ENCODE results near the gene TRIM17.

TRIM17 gene, protein sequence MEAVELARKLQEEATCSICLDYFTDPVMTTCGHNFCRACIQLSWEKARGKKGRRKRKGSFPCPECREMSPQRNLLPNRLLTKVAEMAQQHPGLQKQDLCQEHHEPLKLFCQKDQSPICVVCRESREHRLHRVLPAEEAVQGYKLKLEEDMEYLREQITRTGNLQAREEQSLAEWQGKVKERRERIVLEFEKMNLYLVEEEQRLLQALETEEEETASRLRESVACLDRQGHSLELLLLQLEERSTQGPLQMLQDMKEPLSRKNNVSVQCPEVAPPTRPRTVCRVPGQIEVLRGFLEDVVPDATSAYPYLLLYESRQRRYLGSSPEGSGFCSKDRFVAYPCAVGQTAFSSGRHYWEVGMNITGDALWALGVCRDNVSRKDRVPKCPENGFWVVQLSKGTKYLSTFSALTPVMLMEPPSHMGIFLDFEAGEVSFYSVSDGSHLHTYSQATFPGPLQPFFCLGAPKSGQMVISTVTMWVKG

DNA sequence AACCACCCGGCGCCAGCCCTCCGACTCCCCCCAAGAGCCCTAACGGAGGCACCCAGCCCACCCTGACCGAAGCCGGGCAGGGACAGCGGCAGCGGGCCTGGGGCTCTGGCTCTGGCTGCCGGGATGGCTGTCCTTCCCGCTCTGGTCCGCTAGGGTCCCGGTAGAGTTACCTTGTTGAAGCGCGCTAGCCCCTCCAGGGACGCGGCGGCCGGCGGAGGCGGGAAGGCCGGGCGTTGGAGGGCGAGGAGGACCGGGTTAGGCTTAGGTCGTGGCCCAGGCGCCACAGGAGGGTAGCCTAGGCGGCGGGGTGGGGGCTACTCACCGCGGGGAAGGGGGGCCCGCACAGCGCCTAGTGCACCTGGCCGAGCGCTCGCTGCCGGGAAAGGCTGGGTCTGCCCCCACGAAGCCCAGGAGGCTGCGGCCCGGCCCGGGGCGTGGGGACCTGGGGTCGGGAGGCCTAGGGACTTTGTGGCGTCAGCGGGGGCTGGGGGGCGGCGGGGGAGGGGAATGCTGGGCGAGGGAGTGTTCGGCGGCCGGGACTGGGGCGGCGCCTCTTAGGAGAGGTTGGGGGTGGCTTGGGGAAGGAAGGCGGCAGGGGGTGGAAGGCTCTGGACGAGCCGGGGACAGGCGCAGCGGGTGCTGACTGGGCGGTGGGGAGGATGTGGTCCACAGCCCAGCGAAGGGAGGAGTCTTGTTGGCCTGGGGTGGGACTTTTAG, at the start of gene TRIM17:
Gene TRIM17, minus strand, starts transcription at position 645 of the 717 bp plus-strand sequence. CDS start 1,789 bp downstream, outside the sequence.
- peak; percentile 47 for DNase-seq

DNA sequence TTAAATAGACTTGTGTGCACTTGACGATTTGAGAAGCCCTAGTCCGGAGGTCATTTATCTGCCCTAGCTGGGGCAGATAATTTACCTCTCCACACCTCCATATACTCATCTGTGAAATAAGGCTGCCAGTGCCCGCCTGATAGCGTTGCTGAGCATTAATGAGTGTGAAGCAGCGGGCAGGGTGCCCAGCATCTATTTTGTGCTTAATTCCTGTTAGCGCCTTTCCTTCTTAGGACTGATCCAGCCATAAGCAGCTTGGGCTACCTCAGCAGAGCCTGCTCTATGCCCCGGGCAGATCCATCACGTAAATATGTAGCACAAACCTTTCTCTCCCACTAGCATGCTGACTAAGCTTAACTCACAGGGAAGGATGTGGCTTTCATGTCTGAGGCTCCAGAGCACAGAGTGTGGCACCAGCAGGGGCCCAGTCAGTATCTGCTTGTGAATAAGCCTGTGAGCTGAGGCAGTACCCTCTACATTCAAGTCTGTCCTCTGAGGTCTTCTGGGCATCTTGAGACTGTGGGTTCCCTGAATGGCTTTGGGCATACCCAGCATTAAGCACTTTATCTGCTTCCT, 49.0 kb upstream of the TRIM17 start:
- DNase-seq = peak; percentile 12

DNA sequence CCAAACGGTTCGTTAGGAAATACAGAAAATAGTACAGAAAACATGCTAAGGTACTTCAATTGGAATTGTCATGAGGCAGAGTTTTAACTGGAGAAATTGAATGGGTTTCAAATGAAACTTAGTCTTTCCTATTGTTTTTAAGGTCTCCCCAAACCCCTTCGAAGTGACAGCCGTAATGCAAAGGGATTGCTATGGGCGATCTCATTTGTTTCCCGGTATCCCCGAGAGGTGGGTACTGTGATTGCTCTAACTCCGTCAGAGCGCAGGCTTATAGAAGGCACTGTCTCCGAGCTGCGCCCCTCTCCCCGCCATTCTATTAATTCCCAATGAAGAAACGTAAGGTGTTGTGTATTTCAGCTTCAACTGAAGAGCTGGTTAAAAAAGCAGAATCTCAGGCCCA, 48.5 kb upstream of the TRIM17 start:
- no peak for DNase-seq

DNA sequence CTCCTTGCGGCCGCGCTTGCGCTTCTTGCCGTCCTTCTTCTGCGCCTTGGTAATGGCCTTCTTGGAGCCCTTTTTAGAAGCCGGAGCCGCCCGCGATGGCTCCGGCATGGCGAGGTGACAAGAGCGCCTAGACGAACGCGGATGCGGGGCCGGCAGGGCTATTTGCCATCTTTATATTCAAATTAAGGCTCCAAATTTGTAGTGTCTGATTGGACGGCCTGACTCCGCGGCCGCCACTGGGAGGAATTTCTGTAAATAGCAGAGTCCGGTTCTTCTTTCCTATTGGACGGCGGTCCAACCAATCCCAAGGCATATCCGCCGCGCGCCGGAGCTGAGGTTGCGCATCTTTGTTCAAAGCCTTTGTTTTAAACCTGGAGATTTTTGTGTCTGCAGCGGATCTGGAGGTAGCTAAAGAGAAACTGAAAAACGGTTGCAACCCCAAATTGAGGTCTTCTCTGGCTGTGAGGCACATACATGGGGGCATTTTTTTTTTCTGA, 47.9 kb upstream of the TRIM17 start:
- peak; percentile 90 for DNase-seq

DNA sequence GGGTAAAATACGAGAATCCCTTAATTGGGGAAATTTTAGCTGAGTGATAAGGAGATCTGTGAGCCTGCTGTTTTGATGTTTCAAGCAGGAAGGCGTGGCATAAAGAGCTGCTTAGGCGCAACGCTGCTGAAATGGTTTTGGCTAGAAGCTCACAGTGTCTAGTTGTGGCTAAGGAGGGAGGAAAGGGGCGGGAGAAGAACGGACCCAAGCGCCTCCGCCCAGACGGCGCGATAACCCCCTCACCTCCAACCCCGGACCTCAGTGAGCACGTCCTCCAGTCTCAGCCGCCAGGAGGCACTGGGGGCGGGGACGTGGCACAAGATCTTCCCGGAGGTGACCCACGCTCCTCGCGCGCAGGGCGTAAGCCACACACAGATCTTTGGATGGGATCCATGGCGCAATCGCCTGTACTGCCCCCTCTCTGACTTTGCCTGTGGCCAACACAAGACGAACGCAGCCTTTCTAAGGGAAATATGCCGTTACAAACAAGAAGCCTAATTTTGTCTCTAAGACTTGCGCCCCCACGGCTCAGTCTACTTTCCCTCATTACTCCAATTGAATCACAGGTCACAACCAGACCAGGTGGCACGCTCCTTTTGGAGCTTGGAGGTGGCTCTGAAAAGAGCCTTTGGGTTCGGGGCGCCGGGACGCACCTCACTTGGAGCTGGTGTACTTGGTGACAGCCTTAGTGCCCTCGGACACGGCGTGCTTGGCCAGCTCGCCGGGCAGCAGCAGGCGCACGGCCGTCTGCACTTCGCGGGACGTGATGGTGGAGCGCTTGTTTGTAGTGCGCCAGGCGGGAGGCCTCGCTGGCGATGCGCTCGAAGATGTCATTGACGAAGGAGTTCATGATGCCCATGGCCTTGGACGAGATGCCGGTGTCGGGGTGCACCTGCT, 47.1 kb upstream of the TRIM17 start:
- DNase-seq = peak; percentile 60

DNA sequence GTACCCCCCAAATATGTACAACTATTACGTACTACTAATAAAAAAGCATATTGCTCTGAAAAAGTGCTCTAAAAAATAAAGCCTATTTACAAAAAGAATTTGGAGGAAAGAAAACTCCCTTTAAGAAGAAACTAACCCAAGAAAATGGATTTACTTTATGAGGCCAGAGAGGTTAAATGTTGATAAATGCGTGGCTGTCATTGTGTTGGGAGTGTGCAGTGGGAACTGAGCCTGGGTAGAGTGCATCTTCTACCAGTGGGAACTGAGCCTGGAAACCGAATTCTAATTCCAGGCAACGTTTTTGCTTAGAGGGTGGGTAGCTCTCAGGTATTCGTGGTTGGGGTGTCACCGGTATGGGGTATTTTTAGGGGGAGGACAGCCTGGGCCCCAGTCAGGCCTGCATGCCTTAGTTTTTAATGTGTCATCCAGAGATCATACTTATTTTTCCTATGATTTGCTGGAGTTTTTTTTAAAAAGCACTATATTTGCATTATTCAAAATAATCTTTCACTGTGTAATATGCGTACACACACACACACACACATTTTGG, 46.4 kb upstream of the TRIM17 start:
- DNase-seq = no peak

DNA sequence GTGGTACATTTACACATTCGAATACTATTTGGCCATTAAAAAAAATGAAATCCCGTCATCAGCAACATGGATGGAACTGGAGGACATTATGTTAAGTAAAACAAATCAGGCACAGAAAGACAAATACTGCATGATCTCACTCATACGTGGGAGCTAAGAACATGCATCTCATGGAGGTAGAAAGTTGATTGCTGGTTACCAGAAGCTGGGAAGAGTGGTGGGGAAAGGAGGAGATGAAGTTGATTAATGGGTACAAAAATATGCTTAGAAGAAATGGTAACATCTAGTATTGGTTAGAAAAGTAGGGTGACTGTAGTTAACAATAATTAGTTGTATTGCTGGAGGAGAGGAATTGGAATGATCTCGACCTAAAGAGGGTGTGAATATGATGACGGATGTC, 45.9 kb upstream of the TRIM17 start:
- DNase-seq = no peak

DNA sequence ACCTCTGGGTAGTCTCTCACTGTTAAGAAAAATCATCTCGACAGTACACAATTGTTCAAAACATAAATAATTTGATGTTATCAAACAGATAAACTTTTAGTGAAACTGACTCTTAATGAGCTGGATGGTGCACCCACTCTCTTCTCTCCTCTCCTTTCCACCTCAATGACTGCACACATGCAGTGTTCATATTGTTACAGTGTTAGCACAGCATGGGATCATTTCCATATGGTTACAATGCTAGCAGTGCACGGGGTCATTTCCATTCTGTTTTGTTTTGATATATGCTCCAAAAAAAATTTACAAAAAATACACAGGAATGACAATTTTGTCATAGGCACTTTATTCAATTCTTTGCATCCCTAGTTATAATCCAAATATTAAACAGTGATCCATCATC, 44.2 kb upstream of the TRIM17 start:
- DNase-seq = no peak

DNA sequence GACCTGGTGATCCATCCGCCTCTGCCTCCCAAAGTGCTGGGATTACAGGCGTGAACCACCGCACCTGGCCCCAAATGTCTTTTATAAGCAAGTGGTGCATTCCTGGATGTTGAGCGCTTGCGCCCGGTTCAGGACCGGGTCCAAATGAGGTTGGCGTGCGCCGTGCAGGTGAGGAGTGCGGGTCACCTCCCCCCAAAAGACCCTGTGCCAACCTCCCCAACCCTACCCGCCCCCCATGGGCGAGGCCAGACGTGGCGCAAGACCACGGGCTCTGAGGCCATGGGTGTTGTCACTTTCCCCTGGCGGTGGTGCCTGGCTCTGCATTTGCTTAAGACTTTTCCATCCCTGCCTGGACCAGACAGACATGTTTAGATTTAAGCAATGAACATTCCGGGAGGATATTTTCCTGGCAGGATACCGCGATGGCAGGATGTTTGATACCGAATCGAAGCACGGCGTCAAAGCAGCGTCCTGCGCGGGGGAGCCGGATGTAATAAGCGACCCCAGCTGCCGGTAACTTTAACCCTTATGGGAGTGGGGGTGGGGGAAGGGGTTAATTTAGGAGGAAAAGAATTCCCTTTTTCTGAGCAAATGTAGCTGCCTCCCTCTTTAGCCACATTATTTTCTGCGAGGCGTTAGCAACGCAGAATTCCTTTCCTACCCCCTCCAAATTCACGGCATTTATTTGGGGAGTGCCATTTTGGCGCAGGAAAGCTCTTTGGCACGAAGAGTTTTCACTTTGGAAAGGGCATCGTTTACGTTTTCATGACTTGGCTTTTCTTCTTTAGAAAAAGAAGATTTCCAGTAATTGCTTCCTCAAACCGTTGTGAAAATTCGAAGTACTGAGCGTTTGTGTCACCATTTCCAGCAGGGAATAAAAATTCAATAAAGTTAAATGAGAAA, 42.7 kb upstream of the TRIM17 start:
- peak; percentile 64 for DNase-seq

DNA sequence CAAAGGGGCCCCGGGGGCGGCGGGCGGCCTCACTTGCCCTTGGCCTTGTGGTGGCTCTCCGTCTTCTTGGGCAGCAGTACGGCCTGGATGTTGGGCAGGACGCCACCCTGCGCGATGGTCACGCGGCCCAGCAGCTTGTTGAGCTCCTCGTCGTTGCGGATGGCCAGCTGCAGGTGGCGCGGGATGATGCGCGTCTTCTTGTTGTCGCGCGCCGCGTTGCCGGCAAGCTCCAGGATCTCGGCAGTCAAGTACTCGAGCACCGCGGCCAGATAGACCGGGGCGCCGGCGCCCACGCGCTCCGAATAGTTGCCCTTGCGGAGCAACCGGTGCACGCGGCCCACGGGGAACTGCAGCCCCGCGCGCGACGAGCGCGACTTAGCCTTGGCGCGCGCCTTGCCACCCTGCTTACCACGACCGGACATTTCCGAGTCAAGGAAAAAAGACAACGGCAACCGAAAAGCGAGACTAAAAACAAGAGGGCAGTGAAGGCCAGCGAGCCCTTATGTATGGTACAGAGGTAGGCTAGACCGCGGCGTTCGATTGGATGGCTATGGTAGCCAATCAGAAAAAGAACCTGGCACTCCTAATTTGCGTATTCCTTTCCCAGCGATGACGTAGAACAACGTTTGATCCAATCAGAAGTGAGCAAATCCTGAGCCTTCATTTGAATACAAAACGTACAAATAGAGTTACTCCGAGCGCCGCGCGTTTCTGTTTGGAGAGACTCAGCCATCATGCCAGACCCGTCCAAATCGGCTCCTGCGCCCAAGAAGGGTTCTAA, 40.9 kb upstream of the TRIM17 start:
- peak; percentile 84 for DNase-seq

DNA sequence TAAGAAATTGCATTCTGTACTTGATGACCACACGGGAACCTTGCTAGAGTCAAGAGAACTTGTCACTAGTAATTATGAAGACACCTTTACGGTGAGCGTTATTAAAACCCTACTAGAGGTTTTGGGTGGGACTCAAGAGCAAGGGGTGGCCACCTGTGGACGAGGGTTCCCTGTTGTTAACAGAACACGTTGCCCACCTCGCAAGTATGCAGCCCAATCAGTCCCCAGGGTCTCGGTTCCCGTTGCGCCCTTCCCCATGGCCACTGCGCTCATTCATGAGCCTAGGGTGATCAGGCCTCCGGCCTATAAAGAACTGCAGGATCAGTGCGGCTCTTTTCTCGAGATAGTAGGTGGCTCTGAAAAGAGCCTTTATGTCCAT, 40.3 kb upstream of the TRIM17 start:
- DNase-seq = no peak

DNA sequence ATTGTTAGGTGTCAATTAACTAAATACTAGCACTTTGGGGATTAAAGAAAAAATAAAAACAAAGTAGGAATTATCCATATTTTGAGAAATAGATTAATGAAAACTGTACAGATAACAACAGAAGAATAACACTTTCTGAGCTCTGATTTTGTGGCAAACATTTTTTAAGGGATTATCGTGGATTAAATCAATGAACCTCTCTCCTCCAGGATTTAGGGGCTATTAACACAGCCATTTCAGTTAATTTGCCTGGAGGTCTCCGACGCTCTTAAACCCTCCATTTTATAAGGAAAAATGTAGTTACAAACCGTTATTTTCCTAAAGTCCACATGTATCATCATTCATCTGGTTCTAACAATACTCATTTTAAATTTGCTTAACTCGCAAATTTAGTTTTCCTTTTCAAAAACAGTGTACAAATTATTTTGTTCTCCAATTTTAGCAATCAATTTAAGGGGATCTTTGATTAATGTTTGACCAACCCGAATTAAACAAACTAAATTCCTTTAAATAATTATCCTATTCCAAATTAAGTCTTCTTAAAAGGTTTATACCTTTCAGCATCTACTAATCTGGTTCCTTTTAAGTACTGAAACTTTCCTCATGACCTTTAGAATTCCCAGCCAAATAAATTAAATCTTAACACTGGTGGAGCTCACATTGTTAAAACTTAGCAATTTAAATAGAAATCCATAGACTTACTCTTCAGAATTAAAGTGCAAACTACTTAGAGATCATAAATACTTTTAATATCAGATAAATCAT, 39.8 kb upstream of the TRIM17 start:
- no peak for DNase-seq

DNA sequence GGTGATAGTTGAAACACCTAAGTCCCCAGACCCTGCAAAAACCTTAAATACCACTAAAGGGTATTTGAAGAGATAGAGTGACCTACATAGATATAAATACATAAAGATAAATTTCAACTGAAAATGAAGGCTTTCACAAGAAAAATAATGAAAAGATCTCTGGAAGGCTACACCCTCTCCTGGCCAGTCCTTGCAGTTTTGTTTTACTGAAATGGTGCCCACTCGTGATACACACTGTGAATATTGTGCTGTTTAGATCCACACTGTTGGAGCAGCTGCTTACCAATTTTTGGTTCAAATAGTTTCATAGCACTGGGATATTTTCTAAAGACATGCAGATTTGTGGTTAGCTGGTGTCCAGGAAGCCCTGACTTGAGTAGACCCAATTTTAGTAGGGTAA, 39.1 kb upstream of the TRIM17 start:
- no peak for DNase-seq

DNA sequence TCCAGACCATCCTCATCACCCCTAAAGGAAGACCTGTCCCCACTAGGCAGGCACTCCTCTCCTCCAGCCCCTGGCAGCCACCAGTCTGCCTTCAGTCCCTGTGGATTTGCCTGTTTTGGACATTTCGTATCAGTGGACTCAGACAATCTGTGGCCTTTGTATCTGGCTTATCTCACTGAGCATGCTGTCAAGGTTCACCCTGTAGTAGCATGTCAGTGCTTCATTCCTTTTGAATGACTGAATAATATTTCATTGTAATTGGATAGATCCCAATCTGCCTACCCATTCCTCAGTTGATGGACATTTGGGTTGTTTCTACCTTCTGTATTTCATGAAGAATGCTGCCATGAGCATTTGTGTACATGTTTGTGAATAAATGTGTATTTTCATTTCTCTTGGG, 37.6 kb upstream of the TRIM17 start:
- no peak for DNase-seq

DNA sequence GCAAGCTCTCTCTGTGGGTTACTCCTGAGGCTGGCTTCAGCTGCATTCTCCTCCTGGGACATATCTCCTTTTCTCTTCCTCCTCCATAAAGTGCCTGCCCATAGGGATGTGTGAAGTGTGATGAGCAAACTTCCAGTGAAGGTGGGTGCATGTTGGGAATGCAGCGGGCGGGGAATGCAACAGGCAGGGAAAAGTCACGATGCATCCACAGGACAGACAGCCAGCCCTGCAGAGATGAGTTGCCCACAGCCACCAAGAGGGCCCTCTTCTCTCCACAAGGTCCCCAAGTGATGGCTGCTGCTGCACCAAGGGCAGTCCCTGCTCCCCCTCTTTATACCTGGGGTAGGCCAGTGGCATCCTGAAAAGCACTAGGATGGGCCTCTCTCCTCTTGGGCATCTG, 37.0 kb upstream of the TRIM17 start:
- no peak for DNase-seq

DNA sequence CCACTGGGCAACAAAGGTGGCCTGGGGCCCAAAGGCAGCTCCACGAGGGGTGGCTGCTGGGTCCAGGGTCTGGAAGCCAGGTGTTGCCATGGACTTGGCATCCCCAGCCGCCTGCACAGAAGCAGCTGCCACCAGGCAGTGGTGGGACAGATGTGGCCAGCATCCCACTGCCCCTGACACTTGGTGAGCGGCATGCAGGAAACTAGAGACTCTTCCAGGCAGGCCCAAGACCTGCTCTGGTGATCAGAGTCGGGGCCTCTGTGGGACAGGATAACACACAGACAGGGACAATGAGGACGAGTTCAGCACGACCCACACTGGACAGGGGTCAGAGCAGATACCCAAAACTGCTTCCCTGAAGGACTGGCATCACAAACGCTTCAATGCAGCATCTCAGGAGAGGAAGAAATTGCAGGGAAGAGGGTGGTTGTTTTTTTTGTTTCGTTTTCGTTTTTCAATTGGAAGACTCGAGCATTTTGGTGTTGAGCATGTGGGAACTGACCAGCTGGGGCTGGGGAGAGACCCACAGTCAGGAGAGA, 36.4 kb upstream of the TRIM17 start:
- DNase-seq = no peak

DNA sequence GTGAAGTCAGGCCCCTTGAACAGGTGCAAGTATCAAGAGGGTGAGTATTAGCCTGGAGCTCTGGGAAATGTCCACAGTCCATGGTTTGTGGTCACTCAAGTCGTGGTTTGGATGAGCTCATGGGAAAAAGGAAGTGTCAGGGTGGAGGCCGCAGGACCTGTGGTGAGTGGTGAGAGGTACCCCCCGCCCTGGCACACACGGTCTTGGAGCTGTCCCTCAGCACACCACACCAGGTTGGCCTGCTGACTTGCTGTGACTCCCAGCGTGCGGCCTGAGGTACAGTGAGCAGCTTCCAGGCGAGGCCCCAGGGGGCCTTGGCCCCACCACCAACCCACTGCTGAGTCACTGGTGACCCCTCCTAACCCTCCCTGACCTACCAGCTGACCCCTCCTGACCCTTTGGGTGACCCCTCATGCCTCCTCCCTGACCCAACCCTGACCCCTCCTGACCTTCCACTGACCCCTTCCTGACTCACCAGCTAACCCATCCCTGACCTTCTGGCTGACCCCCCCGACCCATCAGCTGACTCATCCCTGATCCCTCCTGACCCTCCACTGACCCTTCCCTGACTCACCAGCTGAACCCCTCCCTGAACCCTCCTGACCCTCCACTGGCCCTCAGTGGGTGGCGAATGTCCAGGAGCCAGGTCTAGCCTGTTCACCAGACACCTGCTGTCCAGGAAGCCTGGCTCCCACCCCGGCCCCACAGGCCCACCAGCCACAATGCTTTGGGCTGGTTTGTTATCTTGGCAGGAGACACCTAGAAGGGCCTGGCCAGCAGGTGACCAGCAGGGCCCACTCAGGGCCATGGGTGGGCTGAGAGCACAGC, 35.7 kb upstream of the TRIM17 start:
- DNase-seq = no peak

DNA sequence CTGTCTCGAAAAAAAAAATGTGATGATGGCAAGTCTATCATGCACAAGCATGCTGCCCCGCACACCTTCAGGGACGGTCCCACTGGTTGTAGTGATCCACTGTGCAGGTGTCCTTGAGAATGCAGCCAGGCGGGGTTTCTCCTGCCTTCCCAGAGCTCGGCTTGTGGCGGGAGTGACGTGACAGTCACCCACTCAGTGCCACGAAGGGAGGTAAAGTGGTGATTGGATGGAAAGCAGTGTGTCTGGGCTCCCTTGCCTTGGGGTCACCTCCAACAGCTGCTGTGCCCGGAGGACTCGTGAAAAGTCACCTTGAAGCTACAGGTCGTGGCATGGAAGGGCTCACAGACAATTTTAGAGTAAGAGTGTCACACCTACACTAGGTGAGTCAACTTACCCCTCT, 33.5 kb upstream of the TRIM17 start:
- DNase-seq = no peak

Measured in activated naive CD4-positive, alpha-beta T cell treated with Interleukin-2 at 50 U/mL for 16 hours (primary cell).